Liver (tissue), 9 donors: ENCODE data around the gene BEST2. TPM values are rescaled to one million over a fixed set of nuclear protein-coding genes. Genes with fewer than 3 reads are reported as not detected.

Experiments
- DNase-seq: peaks from one replicate; pipeline ENCODE4 v3.0.0-alpha.2; 2017; ENCODE audit warnings: low spot score
- H3K27ac ChIP-seq, 2 donors: one replicate each; pipeline ENCODE4 v1.7.0; 2013; ENCODE audit warnings: inconsistent platforms in 2 of 2, low read length in 2 of 2, control low read depth in 1 of 2, low read depth in 1 of 2, mild to moderate bottlenecking in 1 of 2
- H3K27me3 ChIP-seq, 4 donors: one replicate each; pipeline versions ENCODE4 v1.6.1 to v1.7.0; 2013; ENCODE audit warnings: low read length in 3 of 4, inconsistent platforms in 1 of 4, mild to moderate bottlenecking in 1 of 4, moderate library complexity in 1 of 4; ENCODE audit not compliant: control insufficient read depth in 4 of 4, insufficient read depth in 4 of 4
- H3K36me3 ChIP-seq, 4 donors: one replicate each; pipeline versions ENCODE4 v1.6.1 to v1.7.0; 2013; ENCODE audit warnings: low read length in 3 of 4, mild to moderate bottlenecking in 3 of 4, low read depth in 1 of 4, moderate library complexity in 1 of 4; ENCODE audit not compliant: control insufficient read depth in 4 of 4, insufficient read depth in 3 of 4
- H3K4me1 ChIP-seq, 4 donors: one replicate each; pipeline versions ENCODE4 v1.6.1 to v1.7.0; 2013; ENCODE audit warnings: low read length in 3 of 4, mild to moderate bottlenecking in 3 of 4, moderate library complexity in 1 of 4; ENCODE audit not compliant: control insufficient read depth in 4 of 4, insufficient read depth in 4 of 4
- H3K4me3 ChIP-seq, 3 donors: one replicate each; pipeline versions ENCODE4 v1.6.1 to v1.7.0; 2013; ENCODE audit warnings: low read length in 3 of 3, control low read depth in 1 of 3, low read depth in 1 of 3, mild to moderate bottlenecking in 1 of 3
- H3K9ac ChIP-seq, 2 donors: one replicate each; pipeline ENCODE4 v1.7.0; 2013; ENCODE audit warnings: low read length in 2 of 2, mild to moderate bottlenecking in 2 of 2, moderate library complexity in 2 of 2, control low read depth in 1 of 2, low read depth in 1 of 2
- H3K9me3 ChIP-seq, 4 donors: one replicate each; pipeline versions ENCODE4 v1.6.1 to v1.7.0; 2013; ENCODE audit warnings: low read length in 3 of 4; ENCODE audit not compliant: control insufficient read depth in 4 of 4
- EGR1 ChIP-seq, 2 donors: IDR thresholded peaks; 2 replicates each; pipeline ENCODE4 v1.6.1; 2016 to 2018; ENCODE audit warnings: antibody characterized with exemption in 2 of 2, low read depth in 2 of 2
- FOXA1 ChIP-seq: IDR thresholded peaks from 2 replicates; pipeline ENCODE4 v1.6.1; 2016; ENCODE audit warnings: antibody characterized with exemption
- FOXA2 ChIP-seq: IDR thresholded peaks from 2 replicates; pipeline ENCODE4 v1.6.1; 2016; ENCODE audit warnings: antibody characterized with exemption
- GABPA ChIP-seq, 2 donors: IDR thresholded peaks in 1 of 2; conservative IDR thresholded peaks in 1 of 2; 2 replicates each; pipeline ENCODE4 v1.6.1; 2016; ENCODE audit warnings: antibody characterized with exemption in 2 of 2, mild to moderate bottlenecking in 1 of 2, moderate library complexity in 1 of 2
- HNF4A ChIP-seq, 2 donors: conservative IDR thresholded peaks; 2 replicates each; pipeline ENCODE4 v1.6.1; 2016; ENCODE audit warnings: antibody characterized with exemption in 2 of 2, mild to moderate bottlenecking in 2 of 2
- HNF4G ChIP-seq: IDR thresholded peaks from 2 replicates; pipeline ENCODE4 v1.6.1; 2016; ENCODE audit warnings: antibody characterized with exemption
- JUND ChIP-seq, 2 donors: IDR thresholded peaks; 2 replicates each; pipeline ENCODE4 v1.6.1; 2016; ENCODE audit warnings: antibody characterized with exemption in 2 of 2
- NR2F2 ChIP-seq: IDR thresholded peaks from 2 replicates; pipeline ENCODE4 v1.6.1; 2016; ENCODE audit warnings: antibody characterized with exemption
- RAD21 ChIP-seq, 2 donors: IDR thresholded peaks; 2 replicates each; pipeline ENCODE4 v1.6.1; 2016; ENCODE audit warnings: antibody characterized with exemption in 2 of 2, mild to moderate bottlenecking in 2 of 2
- RXRA ChIP-seq, 2 donors: IDR thresholded peaks; 2 replicates each; pipeline ENCODE4 v1.6.1; 2017 to 2018; ENCODE audit warnings: antibody characterized with exemption in 2 of 2, mild to moderate bottlenecking in 1 of 2
- SP1 ChIP-seq: IDR thresholded peaks from 2 replicates; pipeline ENCODE4 v1.6.1; 2018; ENCODE audit warnings: antibody characterized with exemption, mild to moderate bottlenecking
- TAF1 ChIP-seq: conservative IDR thresholded peaks from 2 replicates; pipeline ENCODE4 v1.6.1; 2016; ENCODE audit warnings: antibody characterized with exemption, mild to moderate bottlenecking
- YY1 ChIP-seq: IDR thresholded peaks from 2 replicates; pipeline ENCODE4 v1.6.1; 2016; ENCODE audit warnings: antibody characterized with exemption, mild to moderate bottlenecking
- WGBS: extraction: QIAGEN DNeasy Blood & Tissue Kit; methylation state at CpG from one replicate; pipeline ENCODE4 v1.1.7; 2013; 5-methylcytosine and 5-hydroxymethylcytosine counted together
- polyA plus RNA-seq, 2 donors: library from polyadenylated mRNA; stranded (reverse) in 1 of 2; unstranded in 1 of 2; fragments of 200-250 nt in 1 of 2; fragments of >200 nt in 1 of 2; fragmentation: Nextera tagmentation in 1 of 2; extraction: Ambion mirVana in 1 of 2; gene quantifications; one replicate each; pipeline versions ENCODE4 v1.2.1 to v1.2.3, GENCODE V29; 2013 to 2015
- total RNA-seq, 2 donors: library from RNA; depleted of rRNA; stranded (reverse); fragments of >200 nt; gene quantifications; one replicate each; pipeline ENCODE4 v1.2.3, GENCODE V29; 2014
- TF ChIP-seq, protein P1 (sequence below): IDR thresholded peaks from 2 replicates; pipeline ENCODE4 v1.6.1; 2016; ENCODE audit warnings: antibody characterized with exemption
- TF ChIP-seq, protein P2 (sequence below): IDR thresholded peaks from 2 replicates; pipeline ENCODE4 v1.6.1; 2016; ENCODE audit warnings: antibody characterized with exemption, mild to moderate bottlenecking
- TF ChIP-seq, protein P3 (sequence below): fragments of 150-350 bp; IDR thresholded peaks from 2 replicates; pipeline ENCODE4 v1.5.1; 2017; ENCODE audit warnings: improper control_type of control experiment, low read depth, low read length; ENCODE audit not compliant: missing input control
- TF ChIP-seq, protein P4 (sequence below): IDR thresholded peaks from 2 replicates; pipeline ENCODE4 v1.6.1; 2016; ENCODE audit warnings: antibody characterized with exemption
- donor health status: healthy.
- donor health status: healthy.
- donor health status: healthy.
- donor health status: healthy.
- donor health status: healthy.

BEST2 gene
- total and polyA plus RNA-seq, 4 donors = not detected

DNA sequence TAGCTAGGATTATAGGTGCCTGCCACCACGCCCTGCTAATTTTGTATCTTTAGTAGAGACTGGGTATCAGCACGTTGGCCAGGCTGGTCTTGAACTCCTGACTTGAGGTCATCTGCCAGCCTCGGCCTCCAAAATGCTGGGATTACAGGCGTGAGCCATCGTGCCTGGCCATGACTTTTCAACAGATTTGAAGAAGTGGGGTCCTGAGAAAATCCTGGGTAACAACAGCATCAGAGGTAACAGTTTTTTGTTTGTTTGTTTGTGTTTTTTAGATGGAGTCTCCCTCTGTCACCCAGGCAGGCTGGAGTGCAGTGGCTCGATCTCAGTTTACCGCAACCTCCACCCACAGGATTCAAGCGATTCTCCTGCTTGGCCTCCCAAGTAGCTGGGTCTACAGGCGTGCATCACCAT lies 43.4 kb downstream of the BEST2 start:
- H3K9ac ChIP-seq = no peak overlapping the region
- no peak for DNase-seq
- peaks cover 0 to 5% (median 1%) of the 10 kb centered on the region in 4 donors for H3K36me3 ChIP-seq
- H3K9me3 ChIP-seq = no peaks in the 10 kb centered on the region
- H3K4me1 ChIP-seq = peaks cover 0 to 24% (median 14%) of the 10 kb centered on the region in 4 donors
- 89% methylated on average over 9 of the region's 9 CpGs for WGBS
- TF ChIP-seq RXRA (IDR thresholded peaks at IDR 0.05) (peak in 1 of 2 donors; percentile 9), NR2F2 (no peak)
- peak overlapping the region in 1 of 2 donors; percentile 99 for H3K27ac ChIP-seq
- no peaks in the 10 kb centered on the region for H3K27me3 ChIP-seq
- no peak overlapping the region for H3K4me3 ChIP-seq

DNA sequence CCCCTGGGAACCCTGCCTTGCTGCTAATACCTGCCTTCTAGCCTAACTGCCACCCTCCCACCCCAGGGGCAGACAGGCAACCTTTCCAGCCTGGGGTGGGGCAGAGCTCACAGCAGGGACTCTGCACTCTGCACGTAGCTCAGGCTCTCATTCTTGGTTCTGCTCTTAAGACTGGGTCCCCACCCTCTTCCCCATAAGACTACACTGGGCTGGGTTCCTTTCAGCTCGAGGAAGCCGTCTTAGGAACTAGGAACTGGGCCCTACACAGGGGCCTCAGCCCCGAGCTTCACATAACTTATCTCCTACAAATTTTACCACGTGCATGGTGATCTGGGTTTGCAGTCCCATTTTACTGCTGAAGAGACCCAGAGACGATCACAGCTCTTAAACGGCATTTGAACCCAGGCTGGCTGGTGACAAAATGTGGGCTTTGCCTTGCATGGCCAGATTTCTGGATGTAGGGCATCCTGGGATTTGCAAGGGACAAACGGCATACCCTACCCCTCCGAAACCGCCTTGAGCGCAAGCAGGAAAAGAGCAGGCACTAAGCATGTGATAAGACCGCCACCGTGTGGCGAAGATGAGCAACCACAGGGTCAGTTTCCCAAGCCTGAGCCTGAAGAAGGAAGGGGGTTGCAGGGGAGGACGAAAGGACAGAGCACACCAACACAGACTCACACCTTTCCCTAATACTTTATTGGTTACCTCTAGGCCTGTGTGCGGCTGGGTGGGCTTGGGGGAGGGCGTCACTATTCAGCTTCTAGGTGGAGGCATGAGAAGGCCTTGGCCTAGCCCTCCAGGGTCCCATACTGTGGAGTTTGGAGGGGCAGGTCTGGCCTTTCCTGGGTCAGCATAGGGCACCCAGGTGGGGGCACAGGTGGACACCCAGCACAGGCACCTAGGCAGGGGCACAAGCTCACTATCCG lies 44.8 kb downstream of the BEST2 start:
- peak; percentile 81 for DNase-seq
- H3K27me3 ChIP-seq = no peaks in the 10 kb centered on the region
- peaks cover 0 to 6% (median 1%) of the 10 kb centered on the region in 4 donors for H3K36me3 ChIP-seq
- H3K9me3 ChIP-seq = no peaks in the 10 kb centered on the region
- peaks cover 0 to 28% (median 14%) of the 10 kb centered on the region in 4 donors for H3K4me1 ChIP-seq
- TF ChIP-seq, protein P1, sequence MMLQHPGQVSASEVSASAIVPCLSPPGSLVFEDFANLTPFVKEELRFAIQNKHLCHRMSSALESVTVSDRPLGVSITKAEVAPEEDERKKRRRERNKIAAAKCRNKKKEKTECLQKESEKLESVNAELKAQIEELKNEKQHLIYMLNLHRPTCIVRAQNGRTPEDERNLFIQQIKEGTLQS = no peak
- TF ChIP-seq EGR1 (IDR thresholded peaks at IDR 0.05; ENCODE audit: low read depth in 2 of 2) (no peak), FOXA1 (no peak), JUND (IDR thresholded peaks at IDR 0.05) (no peak), NR2F2 (no peak), TAF1 (no peak), RAD21 (IDR thresholded peaks at IDR 0.05) (peak; percentile 99), RXRA (IDR thresholded peaks at IDR 0.05) (peak in 1 of 2 donors; percentile 45), HNF4G (no peak), FOXA2 (no peak), SP1 (no peak), HNF4A (conservative IDR thresholded peaks at IDR 0.05) (no peak), YY1 (no peak), GABPA (IDR thresholded peaks at IDR 0.05 in 1 of 2, conservative IDR thresholded peaks at IDR 0.05 in 1 of 2) (no peak)
- TF ChIP-seq, protein P2, sequence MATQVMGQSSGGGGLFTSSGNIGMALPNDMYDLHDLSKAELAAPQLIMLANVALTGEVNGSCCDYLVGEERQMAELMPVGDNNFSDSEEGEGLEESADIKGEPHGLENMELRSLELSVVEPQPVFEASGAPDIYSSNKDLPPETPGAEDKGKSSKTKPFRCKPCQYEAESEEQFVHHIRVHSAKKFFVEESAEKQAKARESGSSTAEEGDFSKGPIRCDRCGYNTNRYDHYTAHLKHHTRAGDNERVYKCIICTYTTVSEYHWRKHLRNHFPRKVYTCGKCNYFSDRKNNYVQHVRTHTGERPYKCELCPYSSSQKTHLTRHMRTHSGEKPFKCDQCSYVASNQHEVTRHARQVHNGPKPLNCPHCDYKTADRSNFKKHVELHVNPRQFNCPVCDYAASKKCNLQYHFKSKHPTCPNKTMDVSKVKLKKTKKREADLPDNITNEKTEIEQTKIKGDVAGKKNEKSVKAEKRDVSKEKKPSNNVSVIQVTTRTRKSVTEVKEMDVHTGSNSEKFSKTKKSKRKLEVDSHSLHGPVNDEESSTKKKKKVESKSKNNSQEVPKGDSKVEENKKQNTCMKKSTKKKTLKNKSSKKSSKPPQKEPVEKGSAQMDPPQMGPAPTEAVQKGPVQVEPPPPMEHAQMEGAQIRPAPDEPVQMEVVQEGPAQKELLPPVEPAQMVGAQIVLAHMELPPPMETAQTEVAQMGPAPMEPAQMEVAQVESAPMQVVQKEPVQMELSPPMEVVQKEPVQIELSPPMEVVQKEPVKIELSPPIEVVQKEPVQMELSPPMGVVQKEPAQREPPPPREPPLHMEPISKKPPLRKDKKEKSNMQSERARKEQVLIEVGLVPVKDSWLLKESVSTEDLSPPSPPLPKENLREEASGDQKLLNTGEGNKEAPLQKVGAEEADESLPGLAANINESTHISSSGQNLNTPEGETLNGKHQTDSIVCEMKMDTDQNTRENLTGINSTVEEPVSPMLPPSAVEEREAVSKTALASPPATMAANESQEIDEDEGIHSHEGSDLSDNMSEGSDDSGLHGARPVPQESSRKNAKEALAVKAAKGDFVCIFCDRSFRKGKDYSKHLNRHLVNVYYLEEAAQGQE = no peak
- TF ChIP-seq, protein P3, sequence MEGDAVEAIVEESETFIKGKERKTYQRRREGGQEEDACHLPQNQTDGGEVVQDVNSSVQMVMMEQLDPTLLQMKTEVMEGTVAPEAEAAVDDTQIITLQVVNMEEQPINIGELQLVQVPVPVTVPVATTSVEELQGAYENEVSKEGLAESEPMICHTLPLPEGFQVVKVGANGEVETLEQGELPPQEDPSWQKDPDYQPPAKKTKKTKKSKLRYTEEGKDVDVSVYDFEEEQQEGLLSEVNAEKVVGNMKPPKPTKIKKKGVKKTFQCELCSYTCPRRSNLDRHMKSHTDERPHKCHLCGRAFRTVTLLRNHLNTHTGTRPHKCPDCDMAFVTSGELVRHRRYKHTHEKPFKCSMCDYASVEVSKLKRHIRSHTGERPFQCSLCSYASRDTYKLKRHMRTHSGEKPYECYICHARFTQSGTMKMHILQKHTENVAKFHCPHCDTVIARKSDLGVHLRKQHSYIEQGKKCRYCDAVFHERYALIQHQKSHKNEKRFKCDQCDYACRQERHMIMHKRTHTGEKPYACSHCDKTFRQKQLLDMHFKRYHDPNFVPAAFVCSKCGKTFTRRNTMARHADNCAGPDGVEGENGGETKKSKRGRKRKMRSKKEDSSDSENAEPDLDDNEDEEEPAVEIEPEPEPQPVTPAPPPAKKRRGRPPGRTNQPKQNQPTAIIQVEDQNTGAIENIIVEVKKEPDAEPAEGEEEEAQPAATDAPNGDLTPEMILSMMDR = peak; percentile 98
- TF ChIP-seq, protein P4, sequence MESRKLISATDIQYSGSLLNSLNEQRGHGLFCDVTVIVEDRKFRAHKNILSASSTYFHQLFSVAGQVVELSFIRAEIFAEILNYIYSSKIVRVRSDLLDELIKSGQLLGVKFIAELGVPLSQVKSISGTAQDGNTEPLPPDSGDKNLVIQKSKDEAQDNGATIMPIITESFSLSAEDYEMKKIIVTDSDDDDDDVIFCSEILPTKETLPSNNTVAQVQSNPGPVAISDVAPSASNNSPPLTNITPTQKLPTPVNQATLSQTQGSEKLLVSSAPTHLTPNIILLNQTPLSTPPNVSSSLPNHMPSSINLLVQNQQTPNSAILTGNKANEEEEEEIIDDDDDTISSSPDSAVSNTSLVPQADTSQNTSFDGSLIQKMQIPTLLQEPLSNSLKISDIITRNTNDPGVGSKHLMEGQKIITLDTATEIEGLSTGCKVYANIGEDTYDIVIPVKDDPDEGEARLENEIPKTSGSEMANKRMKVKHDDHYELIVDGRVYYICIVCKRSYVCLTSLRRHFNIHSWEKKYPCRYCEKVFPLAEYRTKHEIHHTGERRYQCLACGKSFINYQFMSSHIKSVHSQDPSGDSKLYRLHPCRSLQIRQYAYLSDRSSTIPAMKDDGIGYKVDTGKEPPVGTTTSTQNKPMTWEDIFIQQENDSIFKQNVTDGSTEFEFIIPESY = no peak
- no peak overlapping the region for H3K4me3 ChIP-seq
- peak overlapping the region in 1 of 2 donors; percentile 28 for H3K27ac ChIP-seq
- 15% methylated on average over 18 of the region's 18 CpGs for WGBS
- no peak overlapping the region for H3K9ac ChIP-seq
